Measurements from ENCODE around the gene SLC2A4RG. TPM values are rescaled to one million over a fixed set of nuclear protein-coding genes. Genes with fewer than 3 reads are reported as not detected.

The SLC2A4RG gene
- polyA plus RNA-seq, 1 of the 3 experiments (the other 2 are of a cell fraction), result 90.9 TPM

GRCh38 chr20:63782521-63782971 lies 43.0 kb downstream of the SLC2A4RG start:
- no peaks in the 10 kb centered on the region for H3K4me1 ChIP-seq (ENCODE audit: control insufficient read depth in 1 of 2, insufficient read depth in 2 of 2, low read depth in 1 of 2, low read length in 1 of 2)
- ChIA-PET CTCF (interaction anchor here (1.2 to 5.6 kb wide), 2 partner anchors 8 to 245 kb away, joined by 3 to 103 read pairs; partner anchors contain the start of gene PTK6), POLR2A (no interaction called here)
- TF ChIP-seq FOXM1 (IDR thresholded peaks at IDR 0.05; ENCODE audit: low read depth) (no peak), USF2 (IDR thresholded peaks at IDR 0.05; ENCODE audit: borderline replicate concordance, low read depth, low read length) (no peak)
- WGBS (ENCODE audit: low lambda C conversion rate), result 86% methylated on average over 12 of the region's 12 CpGs
- no peaks in the 10 kb centered on the region for H3K9me2 ChIP-seq
- no peaks in the 10 kb centered on the region for H3K27me3 ChIP-seq (ENCODE audit: insufficient read depth)
- H3K79me2 ChIP-seq (ENCODE audit: insufficient read depth), result no peaks in the 10 kb centered on the region
- H4K20me1 ChIP-seq (ENCODE audit: insufficient read depth), result no peaks in the 10 kb centered on the region
- no peak overlapping the region for H3K27ac ChIP-seq (ENCODE audit: low read depth in 2 of 2, low read length in 1 of 2)
- no peak overlapping the region for H3K4me2 ChIP-seq
- DNase-seq, result no peak
- H3K36me3 ChIP-seq (replicated peaks in 1 of 2; ENCODE audit: control insufficient read depth in 1 of 2, insufficient read depth in 2 of 2, low read length in 1 of 2), result no peaks in the 10 kb centered on the region
- H3K9ac ChIP-seq, result no peak overlapping the region
- no peak overlapping the region for H2AFZ ChIP-seq (ENCODE audit: low read depth)
- H3K9me3 ChIP-seq, result no peaks in the 10 kb centered on the region
- no peaks in the 10 kb centered on the region for H3F3A ChIP-seq (replicated peaks; ENCODE audit: insufficient read depth)
- no peak overlapping the region for H3K4me3 ChIP-seq (ENCODE audit: low read depth in 2 of 2, low read length in 1 of 2)

- POLR2A ChIA-PET, result no interaction called here
Observed at GRCh38 chr20:63783970-63784369, 44.4 kb downstream of the SLC2A4RG start.

More at GRCh38 chr20:63783970-63784369, 44.4 kb downstream of the SLC2A4RG start:
- no peak for DNase-seq
- CTCF ChIA-PET, result interaction anchor here (0.7 to 5.6 kb wide), 9 partner anchors 9 to 254 kb away, joined by 3 to 103 read pairs (median 4); partner anchors contain the start of gene UCKL1
- H4K20me1 ChIP-seq (ENCODE audit: insufficient read depth), result no peaks in the 10 kb centered on the region
- no peaks in the 10 kb centered on the region for H3F3A ChIP-seq (replicated peaks; ENCODE audit: insufficient read depth)
- H3K9ac ChIP-seq, result no peak overlapping the region
- no peaks in the 10 kb centered on the region for H3K79me2 ChIP-seq (ENCODE audit: insufficient read depth)
- H3K27ac ChIP-seq (ENCODE audit: low read depth in 2 of 2, low read length in 1 of 2), result no peak overlapping the region
- TF ChIP-seq GABPA (IDR thresholded peaks at IDR 0.05; ENCODE audit: low read depth), result no peak
- no peak for TF ChIP-seq ELF1 (IDR thresholded peaks at IDR 0.05)
- TF ChIP-seq MXI1 (IDR thresholded peaks at IDR 0.05; ENCODE audit: low read depth, low read length), result no peak
- no peak for TF ChIP-seq RAD21 (IDR thresholded peaks at IDR 0.05; ENCODE audit: low read length)
- TF ChIP-seq ZBTB33 (IDR thresholded peaks at IDR 0.05; ENCODE audit: borderline replicate concordance, low read depth), result no peak
- TF ChIP-seq IRF3 (IDR thresholded peaks at IDR 0.05; ENCODE audit: low read depth, low read length), result no peak
- no peak for TF ChIP-seq RXRA (IDR thresholded peaks at IDR 0.05; ENCODE audit: borderline replicate concordance, low read depth)
- no peak for TF ChIP-seq GATA2 (CRISPR knock-in tag; IDR thresholded peaks at IDR 0.05)
- no peaks in the 10 kb centered on the region for H3K27me3 ChIP-seq (ENCODE audit: insufficient read depth)
- H3K9me3 ChIP-seq, result no peaks in the 10 kb centered on the region
- H2AFZ ChIP-seq (ENCODE audit: low read depth), result no peak overlapping the region
- WGBS (ENCODE audit: low lambda C conversion rate), result 64% methylated on average over 8 of the region's 16 CpGs
- H3K4me1 ChIP-seq (ENCODE audit: control insufficient read depth in 1 of 2, insufficient read depth in 2 of 2, low read depth in 1 of 2, low read length in 1 of 2), result no peaks in the 10 kb centered on the region
- no peaks in the 10 kb centered on the region for H3K36me3 ChIP-seq (replicated peaks in 1 of 2; ENCODE audit: control insufficient read depth in 1 of 2, insufficient read depth in 2 of 2, low read length in 1 of 2)
- no peak overlapping the region for H3K4me2 ChIP-seq
- H3K9me2 ChIP-seq, result no peaks in the 10 kb centered on the region
- no peak overlapping the region for H3K4me3 ChIP-seq (ENCODE audit: low read depth in 2 of 2, low read length in 1 of 2)

Measured in SK-N-SH (cell line).